ENCODE measurements around the gene NEO1.

DNA sequence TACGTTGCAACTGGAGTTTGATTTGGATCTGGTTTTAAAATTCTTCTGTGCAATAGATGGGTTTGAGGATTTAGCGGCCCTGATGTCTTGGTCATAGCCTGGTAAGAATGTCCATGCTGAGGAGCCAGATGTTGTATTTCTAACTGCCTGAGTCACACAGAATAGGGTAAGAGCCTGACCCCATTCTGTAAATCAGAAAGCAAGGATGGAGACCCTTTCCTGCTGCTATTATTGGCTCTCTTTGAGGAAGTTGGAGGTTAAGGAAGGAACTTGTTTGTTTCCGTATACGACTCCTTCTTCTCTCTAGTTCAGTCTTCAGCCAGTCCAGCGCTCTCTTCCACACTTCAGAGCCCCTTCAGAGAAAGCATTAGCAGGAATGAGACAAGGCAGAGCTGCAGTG lies 251.4 kb downstream of the NEO1 start:
- TF ChIP-seq, protein P1, sequence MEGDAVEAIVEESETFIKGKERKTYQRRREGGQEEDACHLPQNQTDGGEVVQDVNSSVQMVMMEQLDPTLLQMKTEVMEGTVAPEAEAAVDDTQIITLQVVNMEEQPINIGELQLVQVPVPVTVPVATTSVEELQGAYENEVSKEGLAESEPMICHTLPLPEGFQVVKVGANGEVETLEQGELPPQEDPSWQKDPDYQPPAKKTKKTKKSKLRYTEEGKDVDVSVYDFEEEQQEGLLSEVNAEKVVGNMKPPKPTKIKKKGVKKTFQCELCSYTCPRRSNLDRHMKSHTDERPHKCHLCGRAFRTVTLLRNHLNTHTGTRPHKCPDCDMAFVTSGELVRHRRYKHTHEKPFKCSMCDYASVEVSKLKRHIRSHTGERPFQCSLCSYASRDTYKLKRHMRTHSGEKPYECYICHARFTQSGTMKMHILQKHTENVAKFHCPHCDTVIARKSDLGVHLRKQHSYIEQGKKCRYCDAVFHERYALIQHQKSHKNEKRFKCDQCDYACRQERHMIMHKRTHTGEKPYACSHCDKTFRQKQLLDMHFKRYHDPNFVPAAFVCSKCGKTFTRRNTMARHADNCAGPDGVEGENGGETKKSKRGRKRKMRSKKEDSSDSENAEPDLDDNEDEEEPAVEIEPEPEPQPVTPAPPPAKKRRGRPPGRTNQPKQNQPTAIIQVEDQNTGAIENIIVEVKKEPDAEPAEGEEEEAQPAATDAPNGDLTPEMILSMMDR (IDR thresholded peaks at IDR 0.05) = no peak
- TF ChIP-seq POLR2A (IDR thresholded peaks at IDR 0.05) = no peak
